PC-3 (cell line): ENCODE data around the gene GNG14. TPM values are rescaled to one million over a fixed set of nuclear protein-coding genes. Genes with fewer than 3 reads are reported as not detected.

Source experiments
- ATAC-seq: fragments of 200-7000 bp; cut with Tn5 transposase; 2 replicates; pipeline ENCODE4 v1.9.1; 2020; ENCODE audit warnings: mild to moderate bottlenecking, moderate library complexity
- BruUV-seq: library from RNA; stranded (reverse); fragments of 400-500 nt; replicated peaks from 2 replicates; lab custom pipeline; 2021; lab: Mats Ljungman, UMichigan
- CTCF ChIA-PET: fragments of 300-600 bp; sonication (Branson Sonifier 250); formaldehyde crosslinking; loops from one replicate; lab custom pipeline; 2022; ENCODE audit warnings: antibody characterized with exemption; lab: Charles Lee
- POLR2A ChIA-PET: fragments of 300-600 bp; sonication (Branson Sonifier 250); formaldehyde crosslinking; loops from one replicate; lab custom pipeline; 2022; ENCODE audit warnings: antibody characterized with exemption; ENCODE audit not compliant: unreplicated experiment; lab: Charles Lee
- DNase-seq: peaks from one replicate; pipeline ENCODE4 v3.0.0-alpha.2; 2015
- H2AFZ ChIP-seq: fragments of 300-600 bp; sonication (generic); 2 replicates; pipeline ENCODE4 v1.6.0; 2016; ENCODE audit warnings: antibody characterized with exemption, low read length
- H3F3A ChIP-seq: fragments of 300-600 bp; sonication (generic); one replicate; pipeline ENCODE4 v1.6.0; 2017; ENCODE audit warnings: antibody characterized with exemption, low read length, control low read depth, mild to moderate bottlenecking; ENCODE audit not compliant: unreplicated experiment
- H3K27ac ChIP-seq: fragments of 300-600 bp; sonication (generic); 2 replicates; pipeline ENCODE4 v1.5.1; 2016; ENCODE audit warnings: mild to moderate bottlenecking, low read length
- H3K27me3 ChIP-seq: fragments of 300-600 bp; sonication (generic); 2 replicates; pipeline ENCODE4 v1.6.1; 2016; ENCODE audit warnings: low read length, mixed read lengths
- H3K36me3 ChIP-seq: fragments of 300-600 bp; sonication (generic); 2 replicates; pipeline ENCODE4 v1.6.1; 2016; ENCODE audit warnings: low read depth, mixed run types, low read length, mixed read lengths
- H3K4me1 ChIP-seq: fragments of 300-600 bp; sonication (generic); 2 replicates; pipeline ENCODE4 v1.5.1; 2016; ENCODE audit warnings: low read length; ENCODE audit not compliant: insufficient read depth
- H3K4me2 ChIP-seq: fragments of 300-600 bp; sonication (generic); 2 replicates; pipeline ENCODE4 v1.6.0; 2016; ENCODE audit warnings: low read length
- H3K4me3 ChIP-seq: fragments of 300-600 bp; sonication (generic); 2 replicates; pipeline ENCODE4 v1.5.1; 2016; ENCODE audit warnings: mild to moderate bottlenecking, low read length, mixed read lengths
- H3K79me2 ChIP-seq: fragments of 300-600 bp; sonication (generic); 2 replicates; pipeline ENCODE4 v1.6.1; 2017; ENCODE audit warnings: low read length, mixed read lengths
- H3K9ac ChIP-seq: fragments of 300-600 bp; sonication (generic); 2 replicates; pipeline ENCODE4 v1.6.0; 2016; ENCODE audit warnings: mild to moderate bottlenecking, low read length
- H3K9me2 ChIP-seq: fragments of 300-600 bp; sonication (generic); replicated peaks from 2 replicates; pipeline ENCODE4 v1.6.1; 2016; ENCODE audit warnings: mixed run types, low read length, mixed read lengths
- H3K9me3 ChIP-seq: fragments of 300-600 bp; sonication (generic); 2 replicates; pipeline ENCODE4 v1.6.1; 2016; ENCODE audit warnings: low read length, mixed read lengths
- H4K20me1 ChIP-seq: fragments of 300-600 bp; sonication (generic); 2 replicates; pipeline ENCODE4 v1.6.1; 2016; ENCODE audit warnings: low read length, mixed read lengths
- EZH2 ChIP-seq: fragments of 300-600 bp; sonication (generic); IDR thresholded peaks from one replicate; pipeline ENCODE4 v1.6.1; 2017; ENCODE audit warnings: antibody characterized with exemption, mild to moderate bottlenecking, low read length; ENCODE audit not compliant: unreplicated experiment
- EZH2phosphoT487 ChIP-seq: fragments of 300-600 bp; sonication (generic); IDR thresholded peaks from 2 replicates; pipeline ENCODE4 v1.6.1; 2018; ENCODE audit warnings: mild to moderate bottlenecking, antibody characterized with exemption, low read length, borderline replicate concordance
- intact Hi-C: fragments of 100-400 bp; cut with micrococcal nuclease; formaldehyde crosslinking; loops from 2 replicates; pipeline ENCODE4 v1.9.0; 2023
- total RNA-seq: library from RNA; depleted of rRNA; stranded (reverse); fragments of >200 nt; gene quantifications from 2 replicates; pipeline ENCODE4 v1.2.3, GENCODE V29; 2014
- TF ChIP-seq, protein P1 (sequence below): fragments of 300-600 bp; sonication (generic); conservative IDR thresholded peaks from 2 replicates; pipeline ENCODE4 v1.5.1; 2017; ENCODE audit warnings: antibody characterized with exemption, low read depth, mild to moderate bottlenecking, low read length

The GNG14 gene
- total RNA-seq, 1 experiment from 2014 or later: not detected

DNA sequence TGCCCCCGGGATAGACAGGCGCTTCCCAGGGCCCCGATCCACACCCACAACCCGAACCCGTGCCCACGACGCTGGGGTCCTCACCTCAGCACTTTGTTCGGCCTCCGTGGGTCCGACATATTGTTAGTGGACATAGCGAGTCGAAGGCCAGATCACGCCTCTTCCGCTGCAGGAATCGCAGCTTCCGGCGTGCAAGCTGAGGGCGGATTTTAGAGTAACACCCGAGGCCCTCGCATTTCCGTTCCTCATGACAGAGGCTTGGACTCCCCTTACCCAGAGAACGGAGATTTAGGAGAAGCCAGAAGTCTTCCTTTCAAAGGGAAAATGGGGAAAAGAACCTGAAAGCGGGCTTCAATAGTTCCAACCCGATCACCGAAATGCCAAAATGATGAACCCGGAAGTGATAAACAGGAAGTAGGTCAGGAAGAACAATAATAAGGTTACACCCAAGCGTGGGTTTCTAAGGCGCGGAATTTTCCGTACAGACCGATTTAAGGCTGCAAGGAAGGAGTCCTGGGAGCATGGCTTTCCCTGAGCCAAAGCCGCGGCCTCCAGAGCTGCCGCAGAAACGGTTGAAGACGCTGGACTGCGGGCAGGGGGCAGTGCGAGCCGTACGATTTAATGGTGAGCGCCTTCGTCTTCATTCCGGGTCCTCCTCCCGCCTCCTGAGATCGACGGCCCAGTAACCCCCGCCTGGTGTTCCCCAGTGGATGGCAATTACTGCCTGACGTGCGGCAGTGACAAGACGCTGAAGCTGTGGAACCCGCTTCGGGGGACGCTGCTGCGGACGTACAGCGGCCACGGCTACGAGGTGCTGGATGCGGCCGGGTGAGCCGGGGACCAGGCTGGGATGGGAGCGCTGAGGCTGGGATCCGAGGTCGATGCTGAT lies 18.3 kb upstream of the GNG14 start:
- Histone ChIP-seq H3K4me2 (peak overlapping the region; percentile 93), H3K4me1 (peaks cover 32% of the 10 kb centered on the region), H3K9me2 (no peaks in the 10 kb centered on the region), H3K36me3 (peaks cover 16% of the 10 kb centered on the region), H3K27ac (peak overlapping the region; percentile 71), H3K27me3 (no peaks in the 10 kb centered on the region), H3K4me3 (peak overlapping the region; percentile 88), H2AFZ (peak overlapping the region; percentile 89), H3K9me3 (no peaks in the 10 kb centered on the region), H3K9ac (peak overlapping the region; percentile 91), H3K79me2 (peaks cover 57% of the 10 kb centered on the region), H4K20me1 (no peaks in the 10 kb centered on the region), H3F3A (no peaks in the 10 kb centered on the region)
- intact Hi-C loops: no loop called here
- BruUV-seq: TSS peak; percentile 67
- TF ChIP-seq, protein P1, sequence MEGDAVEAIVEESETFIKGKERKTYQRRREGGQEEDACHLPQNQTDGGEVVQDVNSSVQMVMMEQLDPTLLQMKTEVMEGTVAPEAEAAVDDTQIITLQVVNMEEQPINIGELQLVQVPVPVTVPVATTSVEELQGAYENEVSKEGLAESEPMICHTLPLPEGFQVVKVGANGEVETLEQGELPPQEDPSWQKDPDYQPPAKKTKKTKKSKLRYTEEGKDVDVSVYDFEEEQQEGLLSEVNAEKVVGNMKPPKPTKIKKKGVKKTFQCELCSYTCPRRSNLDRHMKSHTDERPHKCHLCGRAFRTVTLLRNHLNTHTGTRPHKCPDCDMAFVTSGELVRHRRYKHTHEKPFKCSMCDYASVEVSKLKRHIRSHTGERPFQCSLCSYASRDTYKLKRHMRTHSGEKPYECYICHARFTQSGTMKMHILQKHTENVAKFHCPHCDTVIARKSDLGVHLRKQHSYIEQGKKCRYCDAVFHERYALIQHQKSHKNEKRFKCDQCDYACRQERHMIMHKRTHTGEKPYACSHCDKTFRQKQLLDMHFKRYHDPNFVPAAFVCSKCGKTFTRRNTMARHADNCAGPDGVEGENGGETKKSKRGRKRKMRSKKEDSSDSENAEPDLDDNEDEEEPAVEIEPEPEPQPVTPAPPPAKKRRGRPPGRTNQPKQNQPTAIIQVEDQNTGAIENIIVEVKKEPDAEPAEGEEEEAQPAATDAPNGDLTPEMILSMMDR: no peak
- TF ChIP-seq EZH2phosphoT487 (no peak), EZH2 (no peak)
- ATAC-seq (peak; percentile 42), DNase-seq (peak; percentile 86)
- ChIA-PET CTCF (interaction anchor here (1.2 kb wide), 1 partner anchor 178 kb away, joined by 5 read pairs; no protein-coding TSS in a partner anchor), POLR2A (interaction anchor here (0.7 kb wide), 1 partner anchor 11 kb away, joined by 6 read pairs; no protein-coding TSS in a partner anchor)

DNA sequence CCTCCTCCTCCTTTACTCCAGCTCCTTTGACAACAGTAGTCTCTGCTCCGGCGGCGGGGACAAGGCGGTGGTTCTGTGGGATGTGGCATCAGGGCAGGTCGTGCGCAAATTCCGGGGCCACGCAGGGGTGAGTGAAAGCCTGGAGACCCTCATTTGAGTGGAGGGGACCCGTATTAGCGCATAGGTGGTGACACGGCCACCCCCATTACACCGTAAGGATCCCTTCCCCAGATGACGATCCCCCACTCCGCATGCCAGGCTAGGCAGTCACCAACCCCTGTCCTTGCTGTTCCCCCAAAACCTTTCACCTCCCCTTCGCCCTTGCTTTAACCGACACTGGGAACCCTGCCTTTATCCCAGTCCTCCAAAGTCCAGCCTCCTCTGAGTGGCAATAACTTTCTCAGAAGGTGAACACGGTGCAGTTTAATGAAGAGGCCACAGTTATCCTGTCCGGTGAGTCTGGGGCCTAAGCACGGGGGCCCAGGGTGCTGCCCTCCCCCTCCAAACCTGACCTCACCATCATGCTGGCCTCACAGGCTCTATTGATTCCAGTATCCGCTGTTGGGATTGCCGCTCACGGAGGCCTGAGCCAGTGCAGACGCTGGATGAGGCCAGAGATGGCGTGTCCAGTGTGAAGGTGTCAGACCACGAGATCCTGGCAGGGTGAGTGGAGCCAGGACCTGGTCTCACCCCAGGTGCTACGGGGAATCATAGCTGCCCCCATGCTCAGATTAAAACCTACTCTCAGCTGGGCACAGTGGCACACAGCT lies 17.5 kb upstream of the GNG14 start:
- POLR2A ChIA-PET: no interaction called here
- Histone ChIP-seq H3K27ac (peak overlapping the region; percentile 71; the same call in 1 of the 2 replicates), H3K9me3 (no peaks in the 10 kb centered on the region), H2AFZ (peak overlapping the region; percentile 89), H3K9ac (peak overlapping the region; percentile 91), H3F3A (no peaks in the 10 kb centered on the region), H3K79me2 (peaks cover 56% of the 10 kb centered on the region), H3K27me3 (no peaks in the 10 kb centered on the region), H3K9me2 (no peaks in the 10 kb centered on the region), H4K20me1 (no peaks in the 10 kb centered on the region), H3K4me1 (peaks cover 32% of the 10 kb centered on the region), H3K4me2 (peak overlapping the region; percentile 93), H3K4me3 (peak overlapping the region; percentile 88), H3K36me3 (peaks cover 14% of the 10 kb centered on the region)
- TF ChIP-seq EZH2: no peak
- no peak for TF ChIP-seq EZH2phosphoT487
- TF ChIP-seq, protein P1: no peak
- DNase-seq (no peak), ATAC-seq (no peak)
- no TSS peak for BruUV-seq
- CTCF ChIA-PET: interaction anchor here (1.2 kb wide), 1 partner anchor 178 kb away, joined by 5 read pairs; no protein-coding TSS in a partner anchor
- intact Hi-C loops: no loop called here
